Liver (tissue), 9 donors: ENCODE results near the gene CBX2. TPM values are rescaled to one million over a fixed set of nuclear protein-coding genes. Genes with fewer than 3 reads are reported as not detected.

Experiments used
- DNase-seq: peaks from one replicate; pipeline ENCODE4 v3.0.0-alpha.2; 2017; ENCODE audit warnings: low spot score
- H3K27ac ChIP-seq, 2 donors: one replicate each; pipeline ENCODE4 v1.7.0; 2013; ENCODE audit warnings: inconsistent platforms in 2 of 2, low read length in 2 of 2, control low read depth in 1 of 2, low read depth in 1 of 2, mild to moderate bottlenecking in 1 of 2
- H3K27me3 ChIP-seq, 4 donors: one replicate each; pipeline versions ENCODE4 v1.6.1 to v1.7.0; 2013; ENCODE audit warnings: low read length in 3 of 4, inconsistent platforms in 1 of 4, mild to moderate bottlenecking in 1 of 4, moderate library complexity in 1 of 4; ENCODE audit not compliant: control insufficient read depth in 4 of 4, insufficient read depth in 4 of 4
- H3K36me3 ChIP-seq, 4 donors: one replicate each; pipeline versions ENCODE4 v1.6.1 to v1.7.0; 2013; ENCODE audit warnings: low read length in 3 of 4, mild to moderate bottlenecking in 3 of 4, low read depth in 1 of 4, moderate library complexity in 1 of 4; ENCODE audit not compliant: control insufficient read depth in 4 of 4, insufficient read depth in 3 of 4
- H3K4me1 ChIP-seq, 4 donors: one replicate each; pipeline versions ENCODE4 v1.6.1 to v1.7.0; 2013; ENCODE audit warnings: low read length in 3 of 4, mild to moderate bottlenecking in 3 of 4, moderate library complexity in 1 of 4; ENCODE audit not compliant: control insufficient read depth in 4 of 4, insufficient read depth in 4 of 4
- H3K4me3 ChIP-seq, 3 donors: one replicate each; pipeline versions ENCODE4 v1.6.1 to v1.7.0; 2013; ENCODE audit warnings: low read length in 3 of 3, control low read depth in 1 of 3, low read depth in 1 of 3, mild to moderate bottlenecking in 1 of 3
- H3K9ac ChIP-seq, 2 donors: one replicate each; pipeline ENCODE4 v1.7.0; 2013; ENCODE audit warnings: low read length in 2 of 2, mild to moderate bottlenecking in 2 of 2, moderate library complexity in 2 of 2, control low read depth in 1 of 2, low read depth in 1 of 2
- H3K9me3 ChIP-seq, 4 donors: one replicate each; pipeline versions ENCODE4 v1.6.1 to v1.7.0; 2013; ENCODE audit warnings: low read length in 3 of 4; ENCODE audit not compliant: control insufficient read depth in 4 of 4
- CTCF ChIP-seq: fragments of 150-350 bp; IDR thresholded peaks from 2 replicates; pipeline ENCODE4 v1.5.1; 2017; ENCODE audit warnings: improper control_type of control experiment, low read depth, low read length; ENCODE audit not compliant: missing input control
- EGR1 ChIP-seq, 2 donors: IDR thresholded peaks; 2 replicates each; pipeline ENCODE4 v1.6.1; 2016 to 2018; ENCODE audit warnings: antibody characterized with exemption in 2 of 2, low read depth in 2 of 2
- FOXA1 ChIP-seq: IDR thresholded peaks from 2 replicates; pipeline ENCODE4 v1.6.1; 2016; ENCODE audit warnings: antibody characterized with exemption
- FOXA2 ChIP-seq: IDR thresholded peaks from 2 replicates; pipeline ENCODE4 v1.6.1; 2016; ENCODE audit warnings: antibody characterized with exemption
- GABPA ChIP-seq, 2 donors: IDR thresholded peaks in 1 of 2; conservative IDR thresholded peaks in 1 of 2; 2 replicates each; pipeline ENCODE4 v1.6.1; 2016; ENCODE audit warnings: antibody characterized with exemption in 2 of 2, mild to moderate bottlenecking in 1 of 2, moderate library complexity in 1 of 2
- HNF4A ChIP-seq, 2 donors: conservative IDR thresholded peaks; 2 replicates each; pipeline ENCODE4 v1.6.1; 2016; ENCODE audit warnings: antibody characterized with exemption in 2 of 2, mild to moderate bottlenecking in 2 of 2
- HNF4G ChIP-seq: IDR thresholded peaks from 2 replicates; pipeline ENCODE4 v1.6.1; 2016; ENCODE audit warnings: antibody characterized with exemption
- NR2F2 ChIP-seq: IDR thresholded peaks from 2 replicates; pipeline ENCODE4 v1.6.1; 2016; ENCODE audit warnings: antibody characterized with exemption
- RAD21 ChIP-seq, 2 donors: IDR thresholded peaks; 2 replicates each; pipeline ENCODE4 v1.6.1; 2016; ENCODE audit warnings: antibody characterized with exemption in 2 of 2, mild to moderate bottlenecking in 2 of 2
- REST ChIP-seq: IDR thresholded peaks from 2 replicates; pipeline ENCODE4 v1.6.1; 2016; ENCODE audit warnings: antibody characterized with exemption, mild to moderate bottlenecking
- RXRA ChIP-seq, 2 donors: IDR thresholded peaks; 2 replicates each; pipeline ENCODE4 v1.6.1; 2017 to 2018; ENCODE audit warnings: antibody characterized with exemption in 2 of 2, mild to moderate bottlenecking in 1 of 2
- SP1 ChIP-seq: IDR thresholded peaks from 2 replicates; pipeline ENCODE4 v1.6.1; 2018; ENCODE audit warnings: antibody characterized with exemption, mild to moderate bottlenecking
- TAF1 ChIP-seq: conservative IDR thresholded peaks from 2 replicates; pipeline ENCODE4 v1.6.1; 2016; ENCODE audit warnings: antibody characterized with exemption, mild to moderate bottlenecking
- ZBTB33 ChIP-seq: IDR thresholded peaks from 2 replicates; pipeline ENCODE4 v1.6.1; 2016; ENCODE audit warnings: antibody characterized with exemption
- WGBS: extraction: QIAGEN DNeasy Blood & Tissue Kit; methylation state at CpG from one replicate; pipeline ENCODE4 v1.1.7; 2013; 5-methylcytosine and 5-hydroxymethylcytosine counted together
- polyA plus RNA-seq, 2 donors: library from polyadenylated mRNA; stranded (reverse) in 1 of 2; unstranded in 1 of 2; fragments of 200-250 nt in 1 of 2; fragments of >200 nt in 1 of 2; fragmentation: Nextera tagmentation in 1 of 2; extraction: Ambion mirVana in 1 of 2; gene quantifications; one replicate each; pipeline versions ENCODE4 v1.2.1 to v1.2.3, GENCODE V29; 2013 to 2015
- total RNA-seq, 2 donors: library from RNA; depleted of rRNA; stranded (reverse); fragments of >200 nt; gene quantifications; one replicate each; pipeline ENCODE4 v1.2.3, GENCODE V29; 2014
- TF ChIP-seq, protein P1 (sequence below): IDR thresholded peaks from 2 replicates; pipeline ENCODE4 v1.6.1; 2016; ENCODE audit warnings: antibody characterized with exemption
- donor health status: healthy.
- donor health status: healthy.
- donor health status: healthy.
- donor health status: healthy.
- donor health status: healthy.

The CBX2 gene
- total and polyA plus RNA-seq, 4 donors, result 0.33 to 2.4 (median 0.53) TPM

DNA sequence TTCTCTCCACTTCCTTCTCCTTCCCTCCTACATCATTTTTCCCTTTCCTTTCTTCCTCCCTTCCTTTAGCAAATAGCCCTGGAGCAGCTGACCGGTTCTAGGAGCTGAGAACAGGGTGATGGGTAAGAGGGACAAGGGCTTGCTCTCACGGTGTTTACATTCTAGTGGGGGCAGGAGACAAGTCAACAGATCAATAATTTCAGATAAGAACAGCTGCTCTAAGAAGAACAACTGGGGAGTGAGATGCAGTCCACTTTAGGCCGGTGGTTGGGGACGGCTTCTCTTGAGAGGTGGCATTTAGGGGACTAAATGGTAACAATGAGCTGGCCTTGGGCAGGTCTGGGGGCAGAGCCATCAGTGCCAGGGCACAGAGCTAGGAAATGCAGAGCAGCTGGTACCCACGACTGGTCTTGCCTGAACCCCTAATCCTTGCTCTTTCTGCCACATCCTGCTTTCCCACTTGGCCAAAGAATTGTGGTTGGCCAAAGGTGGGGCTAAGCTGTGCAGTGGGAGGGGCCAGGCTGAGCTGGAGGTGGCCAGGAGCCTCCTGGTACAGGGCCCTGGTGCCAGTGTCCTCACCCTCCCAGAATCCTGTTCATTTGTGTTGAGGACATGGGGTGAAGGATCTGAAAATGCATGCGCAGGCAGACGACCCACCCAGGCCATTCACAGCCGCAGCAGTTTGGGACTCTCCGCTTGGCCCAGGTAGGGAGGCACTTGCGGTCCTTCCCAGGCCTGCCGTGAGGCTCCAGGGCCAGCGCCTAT lies 43.6 kb downstream of the CBX2 start:
- WGBS, result 78% methylated on average over 12 of the region's 12 CpGs
- DNase-seq, result no peak
- Histone ChIP-seq H3K36me3 (no peaks in the 10 kb centered on the region), H3K4me3 (no peak overlapping the region), H3K27me3 (peaks cover 0 to 1% (median 0%) of the 10 kb centered on the region in 4 donors), H3K4me1 (peaks cover 0 to 4% (median 2%) of the 10 kb centered on the region in 4 donors), H3K27ac (no peak overlapping the region), H3K9ac (no peak overlapping the region), H3K9me3 (no peaks in the 10 kb centered on the region)
- TF ChIP-seq ZBTB33, result no peak
- TF ChIP-seq, protein P1, sequence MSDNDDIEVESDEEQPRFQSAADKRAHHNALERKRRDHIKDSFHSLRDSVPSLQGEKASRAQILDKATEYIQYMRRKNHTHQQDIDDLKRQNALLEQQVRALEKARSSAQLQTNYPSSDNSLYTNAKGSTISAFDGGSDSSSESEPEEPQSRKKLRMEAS, result no peak
- TF ChIP-seq FOXA2, result peak; percentile 23
- no peak for TF ChIP-seq HNF4G
- TF ChIP-seq RXRA (IDR thresholded peaks at IDR 0.05), result no peak
- no peak for TF ChIP-seq SP1
- TF ChIP-seq CTCF, result no peak
- no peak for TF ChIP-seq EGR1 (IDR thresholded peaks at IDR 0.05; ENCODE audit: low read depth in 2 of 2)

DNA sequence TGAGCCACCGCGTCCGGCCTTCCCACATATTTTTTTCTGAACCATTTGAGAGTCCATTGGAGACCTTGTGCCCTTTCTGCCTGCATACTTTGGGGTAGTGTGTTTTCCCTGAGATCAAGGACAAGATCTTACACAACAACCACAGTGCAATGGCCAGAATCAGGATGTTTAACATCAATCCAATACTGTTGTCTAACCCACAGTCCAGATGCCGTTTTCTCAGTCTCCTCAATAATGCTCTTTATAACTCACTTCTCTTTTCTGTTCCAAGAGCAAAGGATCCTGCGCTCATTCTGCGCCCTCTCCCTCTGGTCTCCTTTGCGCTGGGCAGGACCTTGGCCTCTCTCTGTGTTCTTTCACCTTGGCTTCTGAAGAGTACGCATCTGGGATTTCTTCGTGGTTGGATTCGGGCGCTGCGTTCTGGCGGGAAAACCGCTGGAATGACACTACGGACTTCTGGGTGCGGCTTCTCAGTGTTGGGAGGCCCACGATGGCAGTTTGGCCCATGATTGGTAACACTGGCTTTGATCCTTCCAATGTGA lies 44.7 kb downstream of the CBX2 start:
- Histone ChIP-seq H3K9ac (no peak overlapping the region), H3K27ac (no peak overlapping the region), H3K4me1 (peaks cover 0 to 4% (median 3%) of the 10 kb centered on the region in 4 donors), H3K27me3 (no peaks in the 10 kb centered on the region), H3K4me3 (no peak overlapping the region), H3K9me3 (no peaks in the 10 kb centered on the region), H3K36me3 (no peaks in the 10 kb centered on the region)
- no peak for DNase-seq
- WGBS, result 88% methylated on average over 17 of the region's 17 CpGs
- TF ChIP-seq HNF4A (conservative IDR thresholded peaks at IDR 0.05), result peak; percentile 19 to 24
- TF ChIP-seq NR2F2, result no peak

GRCh38 chr17:79824234-79824633 lies 46.3 kb downstream of the CBX2 start:
- no peak overlapping the region for H3K27ac ChIP-seq
- H3K27me3 ChIP-seq, result no peaks in the 10 kb centered on the region
- TF ChIP-seq, protein P1, result no peak
- TF ChIP-seq REST (no peak), GABPA (IDR thresholded peaks at IDR 0.05 in 1 of 2, conservative IDR thresholded peaks at IDR 0.05 in 1 of 2) (no peak), HNF4A (conservative IDR thresholded peaks at IDR 0.05) (no peak), RXRA (IDR thresholded peaks at IDR 0.05) (no peak), HNF4G (no peak), FOXA1 (no peak), TAF1 (no peak), RAD21 (IDR thresholded peaks at IDR 0.05) (no peak), SP1 (no peak)
- H3K9ac ChIP-seq, result no peak overlapping the region
- no peak overlapping the region for H3K4me3 ChIP-seq
- H3K9me3 ChIP-seq, result no peaks in the 10 kb centered on the region
- 96% methylated on average over 17 of the region's 17 CpGs for WGBS
- H3K36me3 ChIP-seq, result no peaks in the 10 kb centered on the region
- DNase-seq, result no peak
- H3K4me1 ChIP-seq, result peaks cover 0 to 4% (median 3%) of the 10 kb centered on the region in 4 donors
